K562 (cell line): ENCODE data around the gene TBC1D7. TPM values are rescaled to one million over a fixed set of nuclear protein-coding genes. Genes with fewer than 3 reads are reported as not detected.

Experiments used
- CHCHD3 ChIP-seq: fragments of 250-450 bp; sonication (Bioruptor Pico); IDR thresholded peaks from 2 replicates; pipeline ENCODE4 v2.1.2; 2022; ENCODE audit warnings: mild to moderate bottlenecking
- CSDE1 ChIP-seq, 2 experiments: fragments of 450-650 bp; IDR thresholded peaks; 2 replicates each; pipeline ENCODE4 v1.6.1; 2016; ENCODE audit warnings: mild to moderate bottlenecking in 1 of 2
- DLX4 ChIP-seq: fragments of 250-450 bp; sonication (Bioruptor Pico); IDR thresholded peaks from 2 replicates; pipeline ENCODE4 v1.6.1; 2021; ENCODE audit warnings: mild to moderate bottlenecking
- EGR1 ChIP-seq: fragments of 450-650 bp; conservative IDR thresholded peaks from 2 replicates; pipeline ENCODE4 v1.6.1; 2017; ENCODE audit warnings: mild to moderate bottlenecking
- GABPA ChIP-seq: fragments of 200-800 bp; sonication (Bioruptor generic); conservative IDR thresholded peaks from 2 replicates; pipeline ENCODE4 v1.6.1; 2016; ENCODE audit warnings: low read depth, missing genetic modification characterization, missing compliant biosample characterization
- GATAD2B ChIP-seq: fragments of 450-650 bp; IDR thresholded peaks from 2 replicates; pipeline ENCODE4 v1.6.1; 2017; ENCODE audit warnings: mild to moderate bottlenecking, borderline replicate concordance
- HLTF ChIP-seq: fragments of 450-650 bp; IDR thresholded peaks from 2 replicates; pipeline ENCODE4 v1.6.1; 2016
- JUNB ChIP-seq: fragments of 450-650 bp; formaldehyde crosslinking; conservative IDR thresholded peaks from 2 replicates; pipeline ENCODE4 v1.4.0; 2020; ENCODE audit warnings: mild to moderate bottlenecking
- KHSRP ChIP-seq: fragments of 450-650 bp; IDR thresholded peaks from 2 replicates; pipeline ENCODE4 v1.6.1; 2017
- NFIC ChIP-seq: fragments of 450-650 bp; IDR thresholded peaks from 2 replicates; pipeline ENCODE4 v1.6.1; 2017; ENCODE audit warnings: mild to moderate bottlenecking, inconsistent platforms
- RBM25 ChIP-seq: fragments of 200-400 bp; formaldehyde crosslinking; IDR thresholded peaks from 2 replicates; pipeline ENCODE4 v1.6.1; 2018; ENCODE audit warnings: low read length, low read depth, moderate library complexity; ENCODE audit not compliant: severe bottlenecking
- SAP30 ChIP-seq: fragments of 200-600 bp; sonication (generic); IDR thresholded peaks from 2 replicates; pipeline ENCODE4 v1.6.1; 2012; ENCODE audit warnings: borderline replicate concordance, low read depth, mild to moderate bottlenecking, moderate library complexity, low read length, control low read depth, inconsistent platforms; ENCODE audit not compliant: insufficient read depth, poor library complexity, severe bottlenecking
- SRSF9 ChIP-seq: fragments of 200-400 bp; formaldehyde crosslinking; IDR thresholded peaks from 2 replicates; pipeline ENCODE4 v1.6.1; 2017; ENCODE audit warnings: low read depth, low read length, borderline replicate concordance
- U2AF1 ChIP-seq: fragments of 200-400 bp; formaldehyde crosslinking; optimal IDR thresholded peaks from 2 replicates; pipeline ENCODE3; 2017; ENCODE audit warnings: mild to moderate bottlenecking, low read depth, low read length, moderate library complexity
- ZFP1 ChIP-seq: fragments of 450-650 bp; formaldehyde crosslinking; IDR thresholded peaks from 2 replicates; pipeline ENCODE4 v1.4.0; 2020; ENCODE audit warnings: mild to moderate bottlenecking, mixed read lengths
- ZFP30 ChIP-seq: fragments of 250-450 bp; sonication (Bioruptor Pico); IDR thresholded peaks from 2 replicates; pipeline ENCODE4 v1.8.0; 2022; ENCODE audit warnings: moderate library complexity, mild to moderate bottlenecking, inconsistent platforms, borderline replicate concordance
- ZKSCAN1 ChIP-seq: fragments of 150-350 bp; IDR thresholded peaks from 2 replicates; pipeline ENCODE4 v1.6.1; 2016; ENCODE audit warnings: low read depth, low read length
- ZNF143 ChIP-seq: sonication (generic); formaldehyde crosslinking; IDR thresholded peaks from 2 replicates; pipeline ENCODE4 v1.9.0; 2022; ENCODE audit warnings: mild to moderate bottlenecking, missing genetic modification reagents
- ZNF518B ChIP-seq: fragments of 250-450 bp; sonication (Bioruptor Pico); IDR thresholded peaks from 2 replicates; pipeline ENCODE4 v1.5.0; 2021; ENCODE audit warnings: mild to moderate bottlenecking, moderate library complexity
- ZNF551 ChIP-seq: fragments of 250-450 bp; sonication (Bioruptor Pico); IDR thresholded peaks from 2 replicates; pipeline ENCODE4 v1.5.0; 2021; ENCODE audit warnings: mild to moderate bottlenecking, moderate library complexity
- ZNF785 ChIP-seq: fragments of 250-450 bp; sonication (Bioruptor Pico); IDR thresholded peaks from 2 replicates; pipeline ENCODE4 v1.4.0; 2020; ENCODE audit warnings: mild to moderate bottlenecking
- polyA plus RNA-seq, 8 experiments: library from polyadenylated mRNA; depleted of rRNA in 4 of 8; stranded (reverse) in 5 of 8; unstranded in 3 of 8; fragments of >200 nt; fragmentation: Nextera tagmentation in 2 of 8; fragmentation: Illumina TruSeq in 1 of 8; extraction: Ambion mirVana in 2 of 8; extraction: Trizol in 1 of 8; gene quantifications; 2 replicates each; pipeline versions ENCODE4 v1.2.1 to v1.2.3, GENCODE V29; 2011 to 2014; ENCODE audit warnings: inconsistent platforms in 1 of 8, missing spikeins in 1 of 8
- total RNA-seq, 7 experiments: library from RNA; depleted of rRNA in 6 of 7; stranded (reverse); fragments of >200 nt in 6 of 7; fragmentation: Illumina TruSeq in 2 of 7; extraction: Trizol in 2 of 7; gene quantifications; 2 replicates each; pipeline versions ENCODE4 v1.2.1 to v1.2.3, GENCODE V29; 2011 to 2021; ENCODE audit warnings: low replicate concordance in 1 of 7
- TF ChIP-seq, protein P1 (sequence below): fragments of 250-450 bp; sonication (Bioruptor Pico); IDR thresholded peaks from 2 replicates; pipeline ENCODE4 v1.9.0; 2021; ENCODE audit warnings: mild to moderate bottlenecking
- TF ChIP-seq, protein P2 (sequence below): sonication (generic); formaldehyde crosslinking; IDR thresholded peaks from 2 replicates; pipeline ENCODE4 v1.5.0; 2020; ENCODE audit warnings: missing genetic modification reagents
- TF ChIP-seq, protein P3 (sequence below), 2 experiments: fragments of 250-450 bp in 1 of 2; fragments of 450-650 bp in 1 of 2; sonication (Bioruptor Pico) in 1 of 2; IDR thresholded peaks; 2 replicates each; pipeline versions ENCODE4 v1.6.1 to v1.8.0; 2016 to 2021; ENCODE audit warnings: mild to moderate bottlenecking in 2 of 2, moderate library complexity in 2 of 2, missing compliant biosample characterization in 1 of 2, missing genetic modification characterization in 1 of 2

The TBC1D7 gene
- total and polyA plus RNA-seq, 9 of the 15 experiments (the other 6 are each of a cell fraction or from before 2014, with no cell fraction given), result 49.4 to 107 (median 61.1) TPM

GRCh38 chr6:13328076-13328874 lies at the start of gene TBC1D7 (continued):
- TF ChIP-seq RBM25, result no peak
- no peak for TF ChIP-seq CHCHD3 (CRISPR knock-in tag)
- no peak for TF ChIP-seq ZNF785 (CRISPR knock-in tag)
- no peak for TF ChIP-seq GATAD2B
- TF ChIP-seq GABPA, result peak; percentile 94
- TF ChIP-seq, protein P1, sequence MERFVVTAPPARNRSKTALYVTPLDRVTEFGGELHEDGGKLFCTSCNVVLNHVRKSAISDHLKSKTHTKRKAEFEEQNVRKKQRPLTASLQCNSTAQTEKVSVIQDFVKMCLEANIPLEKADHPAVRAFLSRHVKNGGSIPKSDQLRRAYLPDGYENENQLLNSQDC (CRISPR knock-in tag), result peak; percentile 34
- TF ChIP-seq, protein P2, sequence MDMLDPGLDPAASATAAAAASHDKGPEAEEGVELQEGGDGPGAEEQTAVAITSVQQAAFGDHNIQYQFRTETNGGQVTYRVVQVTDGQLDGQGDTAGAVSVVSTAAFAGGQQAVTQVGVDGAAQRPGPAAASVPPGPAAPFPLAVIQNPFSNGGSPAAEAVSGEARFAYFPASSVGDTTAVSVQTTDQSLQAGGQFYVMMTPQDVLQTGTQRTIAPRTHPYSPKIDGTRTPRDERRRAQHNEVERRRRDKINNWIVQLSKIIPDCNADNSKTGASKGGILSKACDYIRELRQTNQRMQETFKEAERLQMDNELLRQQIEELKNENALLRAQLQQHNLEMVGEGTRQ (CRISPR knock-in tag), result no peak
- TF ChIP-seq SAP30, result no peak
- TF ChIP-seq SRSF9, result no peak
- no peak for TF ChIP-seq ZFP30
- peak; percentile 50 for TF ChIP-seq U2AF1
- no peak; the same call in 1 of the 2 replicates for TF ChIP-seq ZKSCAN1
- no peak for TF ChIP-seq ZFP1
- no peak for TF ChIP-seq ZNF143 (CRISPR knock-in tag)
- TF ChIP-seq ZNF551 (CRISPR knock-in tag), result no peak
- no peak for TF ChIP-seq JUNB
- no peak for TF ChIP-seq CSDE1 (IDR thresholded peaks at IDR 0.05)
- no peak for TF ChIP-seq HLTF
- TF ChIP-seq NFIC, result peak; percentile 63
- TF ChIP-seq, protein P3, sequence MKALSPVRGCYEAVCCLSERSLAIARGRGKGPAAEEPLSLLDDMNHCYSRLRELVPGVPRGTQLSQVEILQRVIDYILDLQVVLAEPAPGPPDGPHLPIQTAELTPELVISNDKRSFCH (CRISPR knock-in tag; IDR thresholded peaks at IDR 0.05), result no peak
- TF ChIP-seq, protein P3 (tag; IDR thresholded peaks at IDR 0.05), result peak; percentile 64; the same call in 1 of the 2 replicates
- TF ChIP-seq KHSRP, result no peak
- TF ChIP-seq EGR1, result no peak
- no peak for TF ChIP-seq DLX4 (CRISPR knock-in tag)
- TF ChIP-seq ZNF518B (CRISPR knock-in tag), result no peak
